ENCODE data around the gene SYT13.
"Not testable (repeated sequence)": the region's sequence is repeated elsewhere in the genome, so short reads cannot be mapped to it uniquely, and the experiment has no call there.

Gene SYT13

DNA sequence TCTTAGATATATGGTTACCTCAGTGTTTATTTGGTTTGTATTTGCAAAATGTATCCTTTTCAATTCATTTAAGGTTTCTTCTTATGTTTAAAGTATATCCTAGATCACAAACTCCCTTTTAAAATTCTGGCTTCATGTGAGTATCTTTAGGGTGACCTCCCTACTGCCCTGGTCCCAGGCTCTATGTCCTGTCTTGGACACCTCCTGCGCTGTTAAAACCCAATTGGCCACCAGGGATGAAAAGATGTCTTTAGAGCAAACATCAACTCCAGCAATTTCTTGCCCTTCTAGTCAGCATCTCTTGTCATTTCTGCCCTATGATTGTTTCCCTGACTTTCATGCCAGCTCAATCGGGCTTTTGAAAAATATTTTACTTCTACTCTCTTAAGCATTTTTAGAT lies 28.8 kb upstream of the SYT13 start:
- in situ Hi-C loops (cut with MboI; ENCODE audit: low sequenced_read_pairs): no loop called here

DNA sequence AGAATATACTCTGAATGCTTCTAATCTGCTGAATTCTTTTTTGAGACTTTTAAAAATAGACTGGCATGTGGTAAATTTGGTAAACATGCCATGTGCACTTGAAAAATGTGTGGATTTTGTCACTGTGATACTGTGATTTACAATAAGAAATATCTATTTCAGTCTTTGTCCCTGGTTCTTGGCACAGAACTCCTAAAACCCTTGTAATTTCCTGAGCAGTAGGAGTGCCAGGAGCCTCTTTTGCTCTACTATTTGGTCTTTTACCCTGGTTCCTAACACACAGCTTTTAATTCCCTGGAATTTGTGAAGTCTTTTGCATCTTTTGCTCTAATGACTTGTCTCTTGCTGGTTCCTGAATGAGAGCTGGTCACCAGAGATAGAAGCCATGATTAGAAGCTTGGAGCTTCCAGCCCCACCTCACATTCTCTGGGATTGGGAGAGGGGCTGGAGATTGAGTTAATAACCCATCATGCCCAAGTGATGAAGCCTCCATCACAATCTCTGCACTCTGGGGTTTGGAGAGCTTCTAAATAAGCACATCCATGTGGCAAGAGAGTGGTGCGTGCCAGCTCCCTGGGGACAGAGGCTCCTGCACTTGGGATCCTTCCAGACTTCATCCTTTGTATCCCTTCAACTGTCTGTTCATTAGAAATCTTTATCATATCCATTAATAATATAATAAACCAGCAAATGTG lies 27.2 kb upstream of the SYT13 start:
- in situ Hi-C loops (cut with MboI; ENCODE audit: low sequenced_read_pairs): no loop called here

DNA sequence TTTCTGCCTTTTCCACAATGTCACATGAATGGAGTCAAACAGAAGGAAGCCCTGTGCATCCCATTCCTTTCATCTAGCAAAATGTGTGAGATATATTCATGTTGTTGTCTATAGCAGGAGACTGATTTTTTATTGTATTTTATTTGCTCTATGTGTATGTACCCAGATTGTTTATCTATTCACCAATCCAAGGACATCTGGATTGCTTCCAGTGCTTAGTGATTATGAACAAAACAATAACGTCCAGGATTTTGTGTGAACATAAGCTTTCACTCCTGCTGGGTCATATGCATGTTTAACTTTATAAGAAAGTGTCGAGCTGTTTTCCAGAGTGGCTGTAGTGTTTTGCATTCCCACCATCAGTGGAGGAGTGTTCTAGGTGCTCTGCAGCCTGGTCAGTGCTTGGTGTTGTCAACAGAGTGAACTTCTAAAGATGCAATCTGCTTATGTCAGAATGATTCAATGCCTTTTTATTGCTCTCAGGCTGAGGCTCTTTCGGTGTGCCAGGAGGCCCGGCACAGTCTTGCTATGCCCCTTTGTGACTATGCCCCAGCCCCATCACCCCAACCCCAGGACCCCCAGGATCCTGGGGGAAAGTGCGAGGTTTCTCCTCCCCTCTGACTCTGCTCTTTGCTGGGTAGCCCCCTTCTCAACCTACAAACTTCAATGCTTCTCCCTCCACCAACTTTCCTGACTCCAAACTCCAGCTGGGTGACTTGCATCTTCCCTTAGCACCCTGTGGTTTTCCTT lies 19.9 kb upstream of the SYT13 start:
- in situ Hi-C loops (cut with MboI; ENCODE audit: low sequenced_read_pairs): no loop called here

DNA sequence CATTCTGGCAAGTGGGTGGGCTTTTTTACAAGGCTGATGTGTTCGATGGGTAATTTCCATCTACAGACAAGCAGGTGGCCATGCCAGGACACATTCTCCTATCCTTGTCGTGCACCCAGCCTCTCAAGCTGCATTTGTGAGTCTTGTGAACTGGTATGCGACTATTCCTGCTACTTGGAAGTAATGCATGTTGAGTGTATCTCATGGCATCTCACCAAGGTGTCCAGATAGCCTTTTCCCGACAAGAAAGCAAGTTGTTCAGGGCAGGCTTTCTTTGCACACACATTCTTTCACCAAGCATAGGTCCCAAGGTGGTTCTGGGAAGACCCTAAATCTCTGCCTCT lies 18.8 kb upstream of the SYT13 start:
- in situ Hi-C loops (cut with MboI; ENCODE audit: low sequenced_read_pairs): no loop called here

DNA sequence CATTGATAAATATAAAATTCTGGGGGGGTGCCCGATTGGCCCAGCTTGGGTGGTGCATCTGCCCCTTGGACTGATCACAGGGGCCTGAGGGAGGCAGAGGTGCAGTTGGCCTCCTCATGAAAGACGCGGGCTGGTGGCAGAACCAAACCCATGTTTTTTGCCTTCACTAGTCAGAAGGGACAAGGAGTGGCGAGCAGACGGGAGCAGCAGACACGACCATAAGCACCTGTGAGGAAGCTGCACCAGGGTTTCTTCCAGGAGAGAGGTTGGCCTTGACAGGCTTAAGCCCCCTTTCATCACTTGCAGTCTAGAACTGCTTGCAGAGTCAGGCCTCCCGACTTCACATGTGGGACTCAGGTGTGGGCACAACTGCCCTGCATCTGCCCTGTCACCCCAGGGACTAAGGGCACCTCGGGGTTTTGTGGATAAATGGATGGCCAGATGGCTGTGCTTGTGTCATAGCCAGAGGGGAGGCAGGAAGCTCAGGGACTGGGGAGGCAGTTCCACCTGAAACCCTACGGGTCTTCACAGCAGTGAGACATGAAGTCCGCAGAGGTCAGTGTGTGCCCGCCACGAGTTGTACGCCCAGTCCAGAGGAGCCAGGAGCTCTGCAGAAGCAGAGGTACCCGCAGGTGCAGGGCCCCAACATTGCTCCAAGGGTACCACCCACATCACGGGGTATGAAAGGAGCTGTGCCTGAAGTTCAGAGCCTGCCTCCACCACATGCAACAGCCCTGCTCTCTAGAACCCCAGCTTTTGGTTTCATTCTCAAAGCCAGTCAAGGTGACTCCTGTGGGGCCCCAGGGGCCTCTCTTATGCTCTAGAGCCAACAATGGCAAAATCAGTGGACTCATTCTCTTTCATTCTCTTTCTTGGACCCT lies 18.2 kb upstream of the SYT13 start:
- in situ Hi-C loops (cut with MboI; ENCODE audit: low sequenced_read_pairs): no loop called here

DNA sequence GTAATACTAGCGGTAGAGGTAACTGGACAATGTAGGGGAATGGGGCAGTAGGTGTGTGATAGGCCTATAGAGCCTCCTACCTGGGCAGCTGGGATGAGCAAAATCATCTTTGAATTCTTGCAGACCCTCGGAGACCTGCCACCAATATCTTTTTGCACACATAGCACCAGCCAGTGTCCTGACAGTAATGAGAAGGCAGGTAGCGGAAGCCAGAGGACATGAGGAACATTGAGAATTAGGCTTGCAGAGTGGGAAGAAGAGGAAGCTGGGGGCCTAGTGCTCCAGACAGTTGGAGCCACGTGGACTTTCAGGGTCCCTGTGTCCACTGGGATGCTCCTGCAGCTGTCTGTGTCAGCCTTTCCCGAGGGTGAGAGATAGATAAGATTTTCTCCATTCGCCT lies 17.2 kb upstream of the SYT13 start:
- in situ Hi-C loops (cut with MboI; ENCODE audit: low sequenced_read_pairs): no loop called here

DNA sequence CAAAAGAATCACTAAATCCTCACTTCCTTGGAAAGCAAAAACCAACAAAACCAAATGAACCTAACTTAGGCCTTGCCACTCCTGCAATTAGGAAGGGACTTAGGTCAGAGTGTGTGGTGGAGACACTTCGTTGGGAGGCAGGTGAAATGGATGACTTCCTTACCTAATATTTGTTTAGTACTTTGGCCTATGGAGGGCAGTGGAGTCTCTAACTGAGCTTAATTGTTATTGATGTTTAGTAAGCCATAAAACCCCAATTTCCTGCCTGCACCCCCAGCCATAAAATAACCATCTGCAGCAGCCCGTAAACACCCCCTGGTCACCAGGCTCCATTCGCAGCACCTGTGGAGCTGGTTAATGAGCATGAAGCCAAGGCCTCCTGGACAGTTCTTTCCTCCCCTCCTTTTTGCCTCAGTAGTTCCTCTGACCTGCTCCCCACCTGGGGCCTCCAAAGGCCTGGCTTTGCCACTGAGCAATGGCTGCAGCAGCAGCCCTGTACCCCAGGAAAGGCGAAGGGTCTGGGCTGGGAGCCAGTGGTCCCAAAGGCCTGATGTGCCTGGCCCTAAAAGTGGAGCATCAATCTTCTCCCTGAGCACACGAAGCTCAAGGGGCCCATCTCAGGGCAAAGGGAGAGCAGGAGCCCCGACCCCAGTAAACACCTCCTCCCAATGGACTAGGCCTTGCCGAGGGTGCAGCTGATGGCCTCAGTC lies 15.6 kb upstream of the SYT13 start:
- in situ Hi-C loops (cut with MboI; ENCODE audit: low sequenced_read_pairs): no loop called here

DNA sequence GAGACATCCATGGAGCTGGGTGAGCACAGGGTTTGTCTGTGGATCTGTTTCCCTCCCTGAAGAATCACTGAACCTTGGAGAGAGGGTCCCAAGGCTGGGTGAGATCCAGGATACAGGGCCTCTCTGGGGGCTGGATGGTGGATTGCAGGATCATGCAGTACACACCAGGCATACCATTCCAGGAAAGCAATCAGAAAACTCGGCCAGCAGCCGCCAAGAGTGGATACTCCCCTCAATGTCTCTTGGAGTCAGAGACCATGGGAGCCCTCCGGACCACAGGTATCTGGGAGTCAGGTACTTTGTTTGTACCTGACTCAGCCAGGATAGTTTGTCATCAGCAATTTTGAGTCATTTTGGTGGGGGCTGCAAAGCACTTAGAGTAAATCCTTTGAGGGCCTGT lies 14.6 kb upstream of the SYT13 start:
- in situ Hi-C loops (cut with MboI; ENCODE audit: low sequenced_read_pairs): no loop called here

DNA sequence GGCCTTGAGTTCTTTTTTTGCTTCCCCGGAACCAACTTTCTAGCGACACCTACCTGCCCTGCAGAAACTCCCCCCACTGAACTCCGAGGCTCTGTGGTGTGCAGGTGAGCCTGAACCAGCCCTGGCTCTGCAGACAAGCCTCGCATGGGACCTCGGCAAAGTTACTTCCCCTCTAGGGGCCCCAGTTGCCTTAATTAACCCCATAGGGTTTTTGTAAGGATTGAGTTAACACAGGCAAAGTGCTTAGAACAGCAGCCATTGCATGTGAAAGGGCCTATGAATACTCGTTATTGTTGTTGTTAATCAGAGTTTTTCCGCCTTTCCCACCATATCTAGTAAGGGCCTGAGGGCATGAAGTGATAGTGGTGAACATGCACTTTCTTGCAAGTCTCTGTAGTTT lies 12.6 kb upstream of the SYT13 start:
- in situ Hi-C loops (cut with MboI; ENCODE audit: low sequenced_read_pairs): no loop called here

DNA sequence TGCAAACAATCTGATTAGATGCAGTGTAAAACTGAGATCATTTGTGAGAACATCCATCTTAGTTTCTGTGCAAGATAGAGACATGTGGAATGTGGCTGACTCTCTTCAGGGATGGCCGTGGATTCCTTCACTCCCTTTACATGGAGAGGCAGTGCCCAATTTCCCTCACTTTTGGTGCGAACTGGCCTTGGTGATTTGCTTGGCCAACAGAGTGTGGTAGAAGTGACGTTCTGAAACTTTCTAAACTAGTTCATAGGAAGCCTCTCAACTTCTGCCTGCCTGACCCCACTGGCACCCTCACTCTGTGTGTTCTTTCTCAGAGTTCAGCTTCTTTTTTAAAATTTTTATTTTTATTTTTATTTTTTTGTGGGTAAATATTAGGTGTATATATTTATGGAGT lies 9.9 kb upstream of the SYT13 start:
- in situ Hi-C loops (cut with MboI; ENCODE audit: low sequenced_read_pairs): no loop called here

DNA sequence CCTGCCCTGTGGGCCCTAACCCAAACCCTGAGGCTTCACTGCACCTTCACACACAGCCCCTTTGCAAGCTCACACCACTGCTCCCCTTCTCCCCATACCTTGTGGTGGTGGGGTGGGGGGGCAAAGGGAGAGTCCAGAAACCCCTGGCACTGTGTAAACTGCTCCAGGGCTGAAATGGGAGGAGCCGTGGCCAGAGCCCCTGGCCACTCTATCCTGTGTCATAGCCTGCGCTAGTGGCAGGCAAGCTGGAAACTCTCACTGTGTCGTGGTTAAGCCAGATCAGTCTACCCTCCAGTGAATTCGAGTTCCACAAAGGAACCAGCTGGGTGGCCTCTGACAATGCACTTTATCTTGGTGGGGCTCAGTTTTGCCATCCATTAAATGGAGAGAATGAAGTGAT lies 8.4 kb upstream of the SYT13 start:
- in situ Hi-C loops (cut with MboI; ENCODE audit: low sequenced_read_pairs): no loop called here

DNA sequence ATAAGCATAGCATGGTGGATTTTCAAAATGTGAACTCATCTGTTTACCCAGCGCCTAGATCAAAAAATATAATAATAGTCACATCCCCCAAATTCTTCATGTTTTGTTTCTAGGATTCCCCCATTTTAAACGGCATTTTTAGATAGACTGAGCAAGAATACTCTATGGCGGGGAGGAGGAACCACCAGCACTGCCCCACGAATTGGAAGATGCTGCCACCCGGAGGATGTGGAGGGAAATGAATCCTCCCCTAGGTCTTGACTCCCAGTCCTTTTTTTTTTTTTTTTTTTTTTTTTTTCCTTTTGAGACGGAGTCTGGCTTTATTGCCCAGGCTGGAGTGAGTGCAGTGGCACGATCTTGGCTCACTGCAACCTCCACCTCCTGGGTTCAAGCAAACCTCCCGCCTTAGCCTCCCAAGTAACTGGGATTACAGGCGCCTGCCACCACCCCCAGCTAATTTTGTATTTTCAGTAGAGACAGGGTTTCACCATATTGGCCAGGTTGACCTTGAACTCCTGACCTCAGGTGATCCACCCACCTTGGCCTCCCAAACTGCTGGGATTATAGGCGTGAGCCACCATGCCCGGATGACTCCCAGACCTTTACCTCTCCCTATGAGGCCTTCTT lies 7.5 kb upstream of the SYT13 start:
- in situ Hi-C loops (cut with MboI; ENCODE audit: low sequenced_read_pairs): not testable (repeated sequence)

DNA sequence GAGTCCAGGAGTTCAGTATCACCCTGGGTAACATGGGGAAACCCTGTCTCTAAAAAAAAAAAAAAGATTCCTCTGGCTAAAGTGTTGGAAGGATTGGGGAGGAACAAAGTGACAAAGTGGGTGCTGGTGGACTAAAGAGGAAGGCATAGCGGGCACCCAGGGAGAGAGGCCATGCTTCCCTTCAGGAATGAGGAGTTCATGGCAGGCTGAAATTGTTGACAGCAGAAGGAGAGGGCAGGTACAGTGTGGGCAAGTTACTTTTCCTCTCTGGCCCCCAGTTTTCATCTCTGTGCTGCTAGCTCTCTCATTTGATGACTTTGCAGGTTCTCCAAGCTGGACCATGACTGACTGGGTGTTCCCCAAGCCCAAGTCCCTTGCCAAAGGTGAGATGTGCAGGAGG lies 4.4 kb upstream of the SYT13 start:
- in situ Hi-C loops (cut with MboI; ENCODE audit: low sequenced_read_pairs): no loop called here

DNA sequence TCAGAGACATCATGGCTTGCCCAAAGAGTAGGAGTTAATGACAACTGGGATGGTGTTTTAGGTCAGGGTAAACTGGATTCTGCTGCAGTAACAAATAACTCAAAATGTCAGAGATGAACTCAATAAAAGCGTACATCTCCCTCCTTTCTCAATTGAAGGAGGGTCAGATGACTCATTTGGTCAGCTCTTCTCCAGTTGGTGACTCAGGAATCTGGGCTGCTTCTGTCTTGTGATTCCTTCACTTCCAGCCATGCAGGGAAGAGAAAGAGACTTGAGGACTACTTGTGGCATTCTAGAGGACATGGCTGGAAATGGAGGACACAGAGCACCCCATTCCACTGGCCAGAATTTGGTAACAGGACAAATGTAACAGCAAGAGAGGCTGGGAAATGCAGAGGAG lies 3.2 kb upstream of the SYT13 start:
- in situ Hi-C loops (cut with MboI; ENCODE audit: low sequenced_read_pairs): no loop called here

DNA sequence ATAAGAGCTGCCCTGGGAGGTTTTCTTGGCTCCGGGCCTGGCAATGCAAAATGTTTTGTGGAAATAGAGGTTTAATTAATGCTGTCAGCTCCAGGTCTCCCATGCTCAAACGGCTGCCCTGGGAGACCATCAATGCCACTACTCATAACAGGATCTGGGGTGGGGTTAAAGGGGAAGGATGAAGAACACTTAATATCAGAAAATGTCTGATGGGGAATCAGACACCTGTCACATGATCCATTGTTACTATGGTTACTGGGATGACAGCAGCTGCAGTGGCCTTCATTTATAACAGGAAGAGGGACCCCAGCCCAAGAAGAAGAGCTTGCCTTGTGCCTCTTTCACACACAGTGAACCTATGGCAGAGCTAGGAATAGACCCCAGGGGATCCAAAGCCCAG lies 2.2 kb upstream of the SYT13 start:
- in situ Hi-C loops (cut with MboI; ENCODE audit: low sequenced_read_pairs): no loop called here

DNA sequence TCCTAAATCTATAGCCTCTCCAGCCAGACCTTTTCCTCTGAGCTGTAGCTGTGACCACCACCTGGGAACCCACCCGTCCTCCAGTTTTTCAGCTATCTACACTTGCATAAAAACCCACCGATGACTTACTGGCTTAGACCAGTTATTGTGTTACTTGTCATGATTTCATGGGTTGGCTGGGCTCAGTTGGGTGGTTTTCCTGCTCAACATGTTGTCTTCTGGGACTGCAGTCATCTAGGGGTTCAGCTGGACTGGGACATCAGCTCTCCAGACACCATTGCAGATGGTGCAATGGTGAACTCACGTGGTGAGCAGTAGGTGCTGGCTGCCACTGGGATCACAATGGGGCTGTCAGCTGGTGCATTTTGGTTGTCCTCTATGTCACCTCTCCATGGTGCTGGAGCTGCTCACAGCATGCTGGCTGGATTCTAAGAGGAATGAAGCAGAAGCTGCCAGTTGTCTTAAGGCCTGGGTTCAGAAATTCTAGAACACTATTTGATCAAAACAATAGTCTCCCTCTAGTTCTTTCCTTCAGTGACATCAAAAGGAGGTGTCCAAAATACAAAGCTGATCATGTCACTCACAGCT lies 1.3 kb upstream of the SYT13 start:
- in situ Hi-C loops (cut with MboI; ENCODE audit: low sequenced_read_pairs): no loop called here

DNA sequence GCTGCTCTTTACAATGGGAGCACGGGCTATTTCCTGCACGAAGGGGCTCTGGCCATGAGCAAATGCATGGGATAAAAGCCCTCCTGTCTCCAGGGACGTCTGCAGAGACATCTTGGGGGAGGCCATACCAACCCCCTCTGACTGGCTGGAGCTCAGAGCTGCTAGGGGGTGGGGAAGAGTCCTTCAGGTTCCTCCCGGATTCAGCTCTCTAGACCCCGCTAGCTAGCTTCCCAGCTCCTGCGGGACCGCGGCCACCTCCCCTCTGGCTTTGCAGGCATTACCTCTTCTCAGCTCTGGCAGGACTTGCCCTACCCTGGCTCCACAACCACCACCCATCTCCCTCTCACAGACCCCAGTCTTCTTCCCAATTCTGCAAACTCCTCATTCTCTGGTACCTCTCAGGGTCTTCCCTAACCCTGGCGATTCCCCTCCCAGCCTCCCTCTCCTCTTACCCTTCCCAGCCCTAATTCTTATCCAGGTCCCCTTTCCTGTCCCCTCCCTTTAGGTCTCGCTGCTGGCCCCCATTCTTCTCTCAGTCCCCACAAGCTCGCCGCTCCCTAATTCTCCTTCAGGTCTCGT lies 802 bp downstream of the SYT13 start:
- in situ Hi-C loops (cut with MboI; ENCODE audit: low sequenced_read_pairs): no loop called here

DNA sequence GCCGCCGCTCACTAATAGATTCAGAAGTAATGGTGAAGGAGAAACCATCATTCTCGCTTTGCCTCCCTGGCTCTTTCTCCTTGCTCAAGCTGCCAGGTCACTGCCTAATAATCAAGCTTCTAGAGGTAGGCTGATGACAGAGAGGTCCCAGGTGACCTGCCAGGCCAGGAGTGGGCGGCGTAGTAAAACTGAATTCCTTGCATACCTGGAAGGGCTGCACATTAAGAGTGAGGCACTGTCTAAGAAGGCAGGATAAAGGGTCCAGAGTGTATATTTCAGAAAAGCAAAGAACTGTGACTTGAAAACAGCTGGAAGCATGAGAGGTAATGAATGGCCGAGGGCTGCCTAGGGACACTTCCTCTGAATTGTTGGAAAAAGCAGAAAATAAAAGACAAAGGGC lies 4.1 kb downstream of the SYT13 start:
- in situ Hi-C loops (cut with MboI; ENCODE audit: low sequenced_read_pairs): no loop called here

DNA sequence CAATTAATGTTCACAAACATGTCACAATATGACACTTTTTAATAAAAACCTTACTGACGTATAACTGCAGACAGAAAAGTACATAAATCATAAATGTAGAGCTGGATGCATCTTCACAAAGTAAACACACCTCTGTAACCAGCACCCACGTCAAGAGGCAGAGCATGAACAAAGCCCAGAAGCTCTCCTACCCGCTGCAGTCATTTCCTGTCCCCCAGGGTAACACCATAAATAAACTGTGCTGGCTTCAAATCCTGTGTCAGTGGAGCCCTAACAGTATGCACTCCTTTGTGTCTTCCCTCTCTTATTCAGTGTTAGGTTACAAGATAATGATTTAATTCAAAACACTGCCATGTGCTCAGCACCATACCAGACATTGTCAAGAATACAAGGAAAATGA lies 5.7 kb downstream of the SYT13 start:
- in situ Hi-C loops (cut with MboI; ENCODE audit: low sequenced_read_pairs): no loop called here

DNA sequence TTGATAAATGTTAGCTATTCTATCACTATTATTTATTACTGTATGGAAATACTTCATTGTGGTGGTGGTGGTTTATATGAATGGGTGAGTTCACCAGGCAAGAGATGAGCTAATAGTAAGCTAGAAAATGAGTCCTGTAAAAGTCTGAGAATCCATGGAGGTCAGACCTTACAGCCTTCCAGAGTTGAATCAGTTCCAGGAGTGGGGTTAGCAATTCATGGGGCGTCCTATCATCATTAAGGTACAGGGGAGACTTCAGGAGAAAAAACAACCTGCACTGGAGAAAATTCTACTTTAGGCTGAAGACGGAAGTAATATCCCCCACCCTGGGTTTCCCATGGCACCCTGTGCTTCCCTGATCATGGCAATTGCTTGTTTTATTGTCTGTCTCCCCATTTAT lies 6.5 kb downstream of the SYT13 start:
- in situ Hi-C loops (cut with MboI; ENCODE audit: low sequenced_read_pairs): no loop called here
